ENCODE results near the gene C1QL2.

The C1QL2 gene

GRCh38 chr2:119122663-119123062, 35.9 kb downstream of the C1QL2 start:
- FAIRE-seq (no peak), DNase-seq (ENCODE audit: insufficient read length, low spot score) (no peak)
- TF ChIP-seq CTCF (IDR thresholded peaks at IDR 0.05; ENCODE audit: insufficient read depth, missing control alignments): no peak

GRCh38 chr2:119119999-119120756, 38.4 kb downstream of the C1QL2 start:
- TF ChIP-seq CTCF (IDR thresholded peaks at IDR 0.05; ENCODE audit: insufficient read depth, missing control alignments): no peak
- FAIRE-seq (no peak), DNase-seq (ENCODE audit: insufficient read length, low spot score) (no peak)

- no peak for FAIRE-seq
- no peak for TF ChIP-seq CTCF (IDR thresholded peaks at IDR 0.05; ENCODE audit: insufficient read depth, missing control alignments)
- no peak for DNase-seq (ENCODE audit: insufficient read length, low spot score)
Observed at GRCh38 chr2:119119076-119119785, 39.3 kb downstream of the C1QL2 start.

GRCh38 chr2:119117891-119118882, 40.4 kb downstream of the C1QL2 start:
- DNase-seq (ENCODE audit: insufficient read length, low spot score): no peak
- no peak for FAIRE-seq
- no peak for TF ChIP-seq CTCF (IDR thresholded peaks at IDR 0.05; ENCODE audit: insufficient read depth, missing control alignments)

GRCh38 chr2:119117408-119117807, 41.1 kb downstream of the C1QL2 start:
- no peak for TF ChIP-seq CTCF (IDR thresholded peaks at IDR 0.05; ENCODE audit: insufficient read depth, missing control alignments)
- DNase-seq (ENCODE audit: insufficient read length, low spot score) (no peak), FAIRE-seq (no peak)

- FAIRE-seq: no peak
- no peak for DNase-seq (ENCODE audit: insufficient read length, low spot score)
- TF ChIP-seq CTCF (IDR thresholded peaks at IDR 0.05; ENCODE audit: insufficient read depth, missing control alignments): no peak
Observed at GRCh38 chr2:119116411-119117295, 41.9 kb downstream of the C1QL2 start.

Data from D721Med (cell line).